Effector memory CD8-positive, alpha-beta T cell (primary cell): ENCODE measurements around the gene SLC44A5.
"Not testable (repeated sequence)": the region's sequence is repeated elsewhere in the genome, so short reads cannot be mapped to it uniquely, and the experiment has no call there.

ENCODE experiments used
- ATAC-seq: fragments of 150-1000 bp; cut with Tn5 transposase; replicated peaks from 2 replicates; pipeline ENCODE4 v1.10.0; 2021; ENCODE audit warnings: mild to moderate bottlenecking, moderate library complexity
- DNase-seq, 3 experiments: peaks; one replicate each; pipeline ENCODE4 v3.0.0; 2021
- H3K27ac Mint-ChIP-seq, 2 donors: one replicate each; pipeline ENCODE4 v1.8.0; 2022; ENCODE audit warnings: mild to moderate bottlenecking in 2 of 2, mixed read lengths in 2 of 2, moderate library complexity in 2 of 2
- H3K27me3 Mint-ChIP-seq, 2 donors: one replicate each; pipeline ENCODE4 v1.8.0; 2022; ENCODE audit warnings: mixed read lengths in 2 of 2
- H3K36me3 Mint-ChIP-seq: one replicate; pipeline ENCODE4 v1.8.0; 2022; ENCODE audit warnings: mild to moderate bottlenecking, moderate library complexity, mixed read lengths; ENCODE audit not compliant: insufficient read depth
- H3K4me1 Mint-ChIP-seq, 2 donors: one replicate each; pipeline ENCODE4 v1.8.0; 2022; ENCODE audit warnings: low read depth in 2 of 2, mixed read lengths in 2 of 2
- H3K4me3 Mint-ChIP-seq, 2 donors: one replicate each; pipeline ENCODE4 v1.8.0; 2022; ENCODE audit warnings: mild to moderate bottlenecking in 2 of 2, mixed read lengths in 2 of 2, moderate library complexity in 2 of 2
- H3K9me3 Mint-ChIP-seq, 2 donors: one replicate each; pipeline ENCODE4 v1.8.0; 2022; ENCODE audit warnings: mixed read lengths in 2 of 2

The SLC44A5 gene

DNA sequence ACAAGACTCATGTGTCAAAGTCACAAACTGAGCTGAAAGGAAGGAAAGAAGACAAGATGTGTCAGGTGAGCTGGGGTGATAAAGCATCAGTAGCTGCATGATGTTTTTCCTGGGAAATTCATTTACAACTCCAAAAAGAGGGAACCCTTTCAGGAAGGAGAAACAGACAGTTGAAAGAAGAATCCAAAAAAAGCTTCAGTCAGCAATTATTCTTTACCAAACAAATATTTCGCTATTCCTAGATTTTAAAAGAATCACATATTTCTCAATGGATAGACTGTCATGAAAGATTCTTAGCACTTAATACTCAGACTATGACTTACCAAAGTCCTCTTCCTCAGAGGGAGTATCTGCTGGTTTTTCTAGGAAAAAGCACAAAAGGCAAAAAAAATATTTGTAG, 214.7 kb downstream of the SLC44A5 start:
- no peak overlapping the region for H3K27ac Mint-ChIP-seq
- DNase-seq (no peak), ATAC-seq (no peak)
- H3K27me3 Mint-ChIP-seq = no peaks in the 10 kb centered on the region
- H3K4me1 Mint-ChIP-seq = no peaks in the 10 kb centered on the region
- no peaks in the 10 kb centered on the region for H3K36me3 Mint-ChIP-seq
- peaks cover 6 to 11% of the 10 kb centered on the region in 2 donors for H3K9me3 Mint-ChIP-seq
- no peak overlapping the region for H3K4me3 Mint-ChIP-seq

DNA sequence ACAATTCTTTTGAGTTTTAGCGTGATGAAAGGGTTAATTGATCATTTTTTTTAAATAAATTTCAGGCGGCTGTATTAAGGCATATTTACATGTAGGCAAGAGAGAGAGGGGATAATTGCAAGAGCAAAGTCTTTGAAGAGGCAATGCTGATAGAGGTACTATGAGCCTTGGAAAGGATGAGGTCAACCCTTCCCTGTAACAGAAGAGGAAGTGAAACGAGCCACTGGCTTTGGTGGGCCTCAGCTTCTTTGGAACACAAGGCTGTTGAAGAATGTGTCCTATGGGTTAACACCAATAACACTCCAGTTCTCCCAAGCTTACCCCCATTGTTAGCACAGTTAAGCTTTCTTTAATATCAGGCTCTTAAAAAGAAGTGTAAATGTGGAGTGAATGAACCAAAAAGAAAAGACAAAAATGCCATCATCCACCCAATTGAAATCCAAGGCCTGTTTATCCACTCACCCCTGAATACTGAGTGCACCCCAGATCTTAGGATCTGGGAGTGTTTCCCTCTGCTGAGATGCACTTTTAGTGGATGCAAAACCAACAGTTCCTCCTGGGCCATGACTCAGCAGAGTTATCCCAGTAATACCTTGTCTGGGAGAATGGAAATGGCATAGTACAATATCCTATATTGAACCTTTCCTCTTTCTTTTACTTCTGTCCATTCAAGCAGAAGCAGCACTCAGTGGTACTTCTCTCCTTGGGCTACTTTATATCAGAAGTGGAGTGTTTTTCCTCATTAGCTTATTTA, 216.4 kb downstream of the SLC44A5 start:
- Mint-ChIP-seq H3K36me3 (no peaks in the 10 kb centered on the region), H3K9me3 (peaks cover 11 to 13% of the 10 kb centered on the region in 2 donors), H3K27ac (no peak overlapping the region), H3K27me3 (no peaks in the 10 kb centered on the region), H3K4me1 (no peaks in the 10 kb centered on the region), H3K4me3 (no peak overlapping the region)
- no peak for DNase-seq
- no peak for ATAC-seq

DNA sequence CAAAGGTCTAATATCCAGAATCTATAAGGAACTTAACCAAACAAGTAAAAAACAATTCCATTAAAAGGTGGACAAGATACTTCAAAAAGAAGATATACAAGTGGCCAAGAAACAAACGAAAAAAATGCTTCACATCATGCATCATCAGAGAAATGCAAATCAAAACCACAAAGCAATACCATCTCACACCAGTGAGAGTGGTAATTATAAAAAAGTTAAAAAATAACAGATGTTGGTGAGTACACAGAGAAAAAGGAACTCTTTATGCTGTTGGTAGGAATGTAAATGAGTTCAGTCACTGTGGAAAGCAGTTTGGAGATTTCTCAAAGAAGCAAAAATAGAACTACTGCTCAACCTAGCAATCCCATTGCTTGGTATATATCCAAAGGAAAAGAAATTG, 218.6 kb downstream of the SLC44A5 start:
- Mint-ChIP-seq H3K27me3 (no peaks in the 10 kb centered on the region), H3K4me3 (no peak overlapping the region), H3K27ac (no peak overlapping the region), H3K36me3 (no peaks in the 10 kb centered on the region), H3K4me1 (no peaks in the 10 kb centered on the region), H3K9me3 (peaks cover 15 to 20% of the 10 kb centered on the region in 2 donors)
- ATAC-seq = no peak
- no peak for DNase-seq

DNA sequence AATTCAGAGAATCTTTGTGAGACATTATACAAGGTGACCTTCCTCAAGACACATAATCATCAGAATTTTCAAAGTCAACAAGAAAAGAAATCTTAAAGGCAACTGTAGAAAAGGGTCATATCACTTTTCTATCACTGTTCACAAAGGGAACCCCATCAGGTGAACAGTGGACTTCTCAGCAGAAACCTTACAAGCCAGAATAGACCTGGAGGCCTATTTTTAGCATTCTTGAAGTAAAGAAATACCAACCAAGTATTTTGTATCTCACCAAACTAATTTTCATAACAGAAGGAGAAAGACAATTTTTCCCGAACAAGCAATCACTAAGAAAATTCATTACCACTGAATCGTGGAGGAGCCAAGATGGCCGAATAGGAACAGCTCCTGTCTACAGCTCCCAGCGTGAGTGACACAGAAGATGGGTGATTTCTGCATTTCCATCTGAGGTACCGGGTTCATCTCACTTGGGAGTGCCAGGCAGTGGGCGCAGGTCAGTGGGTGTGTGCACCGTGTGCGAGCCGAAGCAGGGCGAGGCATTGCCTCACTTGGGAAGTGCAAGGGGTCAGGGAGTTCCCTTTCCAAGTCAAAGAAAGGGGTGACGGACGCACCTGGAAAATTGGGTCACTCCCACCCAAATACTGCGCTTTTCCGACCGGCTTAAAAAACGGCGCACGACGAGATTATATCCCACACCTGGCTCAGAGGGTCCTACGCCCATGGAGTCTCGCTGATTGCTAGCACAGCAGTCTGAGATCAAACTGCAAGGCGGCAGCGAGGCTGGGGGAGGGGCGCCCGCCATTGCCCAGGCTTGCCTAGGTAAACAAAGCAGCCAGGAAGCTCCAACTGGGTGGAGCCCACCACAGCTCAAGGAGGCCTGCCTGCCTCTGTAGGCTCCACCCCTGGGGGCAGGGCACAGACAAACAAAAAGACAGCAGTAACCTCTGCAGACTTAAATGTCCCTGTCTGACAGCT, 235.2 kb downstream of the SLC44A5 start:
- H3K27me3 Mint-ChIP-seq, H3K36me3 Mint-ChIP-seq, ATAC-seq, H3K9me3 Mint-ChIP-seq: not testable (repeated sequence)
- H3K4me3 Mint-ChIP-seq = peak overlapping the region in 1 of 2 donors; percentile 94
- peaks cover 0 to 10% of the 10 kb centered on the region in 2 donors for H3K4me1 Mint-ChIP-seq
- DNase-seq = peak in 1 of 3 experiments; percentile 11
- peak overlapping the region in 1 of 2 donors; percentile 92 for H3K27ac Mint-ChIP-seq

DNA sequence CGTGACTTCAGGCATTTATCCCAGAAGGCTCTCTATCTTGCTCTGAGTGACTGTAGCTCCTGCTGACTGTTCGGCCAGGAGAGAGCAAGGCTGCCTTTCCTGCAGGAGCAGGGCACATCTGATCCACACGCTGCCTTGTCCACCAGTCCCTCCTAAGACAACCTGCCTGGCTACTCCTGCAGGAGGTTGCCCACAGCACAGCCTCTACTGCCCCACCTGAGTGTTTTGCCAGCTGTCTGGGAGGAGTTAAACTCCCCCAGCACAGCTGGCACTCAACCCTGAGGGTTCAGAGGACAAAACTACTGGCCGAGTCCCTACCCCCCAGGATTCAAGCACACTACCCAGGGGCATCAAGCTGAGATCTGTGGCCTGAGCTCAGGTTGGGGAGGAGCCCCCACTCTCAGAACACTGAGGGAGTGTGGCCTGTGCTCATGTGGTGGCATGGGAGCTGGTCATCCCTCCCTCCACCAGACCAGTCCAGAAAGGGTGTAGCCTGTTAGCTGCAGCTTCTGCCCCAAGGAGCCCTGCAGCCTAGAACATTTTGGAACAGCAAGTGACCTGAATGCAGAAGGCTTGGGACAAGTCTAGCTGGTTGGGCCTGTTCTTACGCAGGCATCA, 237.3 kb downstream of the SLC44A5 start:
- DNase-seq = no peak
- H3K4me3 Mint-ChIP-seq = no peak overlapping the region
- H3K36me3 Mint-ChIP-seq = no peaks in the 10 kb centered on the region

DNA sequence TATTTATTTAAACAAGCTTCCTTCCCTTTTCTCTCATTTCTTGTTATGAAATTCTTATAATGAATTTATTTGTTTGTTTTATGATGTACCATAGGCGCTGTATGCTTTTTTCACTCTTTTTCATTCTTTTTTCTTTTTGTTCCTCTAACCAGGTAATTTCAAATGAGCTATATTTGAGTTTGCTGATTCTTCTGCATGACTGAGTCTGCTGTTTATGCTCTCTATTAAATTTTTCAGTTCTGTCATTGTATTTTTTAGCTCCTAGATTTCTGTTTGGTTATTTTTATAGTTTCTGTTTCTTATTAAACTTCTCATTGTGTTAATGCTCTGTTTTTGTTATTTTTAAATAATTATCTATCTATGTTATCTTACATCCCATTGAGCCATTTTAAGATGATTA, 244.3 kb downstream of the SLC44A5 start:
- Mint-ChIP-seq H3K9me3 (peaks cover 8 to 9% of the 10 kb centered on the region in 2 donors), H3K36me3 (no peaks in the 10 kb centered on the region), H3K4me3 (no peak overlapping the region), H3K27ac (no peak overlapping the region), H3K4me1 (no peaks in the 10 kb centered on the region), H3K27me3 (no peaks in the 10 kb centered on the region)
- DNase-seq (no peak), ATAC-seq (no peak)

More for the DNA sequence above, 237.3 kb downstream of the SLC44A5 start:
- H3K9me3 Mint-ChIP-seq = peaks cover 0 to 6% of the 10 kb centered on the region in 2 donors
- no peaks in the 10 kb centered on the region for H3K27me3 Mint-ChIP-seq
- peaks cover 0 to 10% of the 10 kb centered on the region in 2 donors for H3K4me1 Mint-ChIP-seq
- no peak for ATAC-seq
- no peak overlapping the region for H3K27ac Mint-ChIP-seq

DNA sequence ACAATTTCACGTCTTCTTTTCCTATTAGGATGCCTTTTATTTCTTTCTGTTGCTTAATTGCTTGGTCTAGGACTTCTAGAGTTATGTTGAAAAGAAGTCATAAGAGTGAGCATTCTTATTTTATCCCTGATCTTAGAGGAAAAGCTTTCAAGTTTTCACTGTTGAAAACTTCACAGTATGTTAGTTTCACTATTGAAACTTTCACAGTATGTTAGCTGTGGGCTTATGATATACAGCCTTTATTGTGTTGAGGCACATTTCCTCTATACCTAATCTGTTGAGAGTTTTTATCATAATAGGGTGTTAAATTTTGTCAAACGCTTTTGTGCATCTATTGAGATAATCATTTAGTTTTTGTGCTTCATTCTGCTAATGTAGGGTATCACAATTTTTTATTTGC, 249.7 kb downstream of the SLC44A5 start:
- peaks cover under 1 to 1% of the 10 kb centered on the region in 2 donors for H3K9me3 Mint-ChIP-seq
- H3K27me3 Mint-ChIP-seq = no peaks in the 10 kb centered on the region
- peaks cover 4% of the 10 kb centered on the region for H3K36me3 Mint-ChIP-seq
- no peak overlapping the region for H3K27ac Mint-ChIP-seq
- H3K4me3 Mint-ChIP-seq = no peak overlapping the region
- H3K4me1 Mint-ChIP-seq = no peaks in the 10 kb centered on the region
- ATAC-seq (no peak), DNase-seq (no peak)

DNA sequence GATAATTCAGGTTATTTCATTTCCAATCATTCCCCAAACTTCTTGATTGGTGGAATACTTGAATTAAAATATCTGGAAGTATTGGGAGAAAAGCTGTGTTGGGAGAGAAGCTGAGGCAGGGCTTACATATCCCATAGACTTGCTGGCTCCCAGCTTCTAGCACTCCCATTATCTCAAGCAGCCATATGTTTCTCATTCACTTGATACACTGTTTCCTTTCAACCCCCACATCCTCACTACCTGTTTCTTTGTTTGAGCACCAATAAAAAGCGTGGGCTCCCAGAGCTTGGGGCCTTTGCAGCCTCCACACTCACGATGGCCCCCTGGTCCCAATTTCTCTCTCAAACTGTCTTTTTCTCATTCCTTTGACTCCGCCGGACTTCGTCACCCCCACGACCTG, 256.6 kb downstream of the SLC44A5 start:
- H3K36me3 Mint-ChIP-seq, H3K27me3 Mint-ChIP-seq, DNase-seq, H3K4me3 Mint-ChIP-seq, ATAC-seq, H3K27ac Mint-ChIP-seq, H3K4me1 Mint-ChIP-seq: not testable (repeated sequence)
- H3K9me3 Mint-ChIP-seq = peaks cover 2 to 13% of the 10 kb centered on the region in 2 donors

DNA sequence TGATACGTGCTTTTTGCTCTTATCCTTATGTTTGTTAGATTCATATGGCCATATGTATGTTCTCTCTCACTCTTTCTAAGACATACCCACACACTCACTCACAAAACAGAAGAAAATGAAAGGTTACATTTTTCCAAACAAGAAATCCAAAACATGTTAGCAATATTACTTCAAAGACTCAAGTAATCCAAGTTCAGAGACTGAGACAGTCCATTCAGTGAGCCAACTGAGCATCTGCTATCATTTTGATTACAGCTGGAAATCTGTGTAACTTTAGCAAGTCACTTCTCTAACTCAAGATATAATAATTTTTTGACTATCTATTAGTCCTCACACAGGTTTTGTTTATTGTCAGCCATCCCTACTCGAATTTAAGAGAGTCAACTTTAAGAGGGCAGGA, 257.9 kb downstream of the SLC44A5 start:
- no peak overlapping the region for H3K27ac Mint-ChIP-seq
- DNase-seq (no peak), ATAC-seq (no peak)
- H3K27me3 Mint-ChIP-seq = no peaks in the 10 kb centered on the region
- no peaks in the 10 kb centered on the region for H3K4me1 Mint-ChIP-seq
- no peaks in the 10 kb centered on the region for H3K36me3 Mint-ChIP-seq
- H3K9me3 Mint-ChIP-seq = peaks cover 2 to 24% of the 10 kb centered on the region in 2 donors
- H3K4me3 Mint-ChIP-seq = no peak overlapping the region

DNA sequence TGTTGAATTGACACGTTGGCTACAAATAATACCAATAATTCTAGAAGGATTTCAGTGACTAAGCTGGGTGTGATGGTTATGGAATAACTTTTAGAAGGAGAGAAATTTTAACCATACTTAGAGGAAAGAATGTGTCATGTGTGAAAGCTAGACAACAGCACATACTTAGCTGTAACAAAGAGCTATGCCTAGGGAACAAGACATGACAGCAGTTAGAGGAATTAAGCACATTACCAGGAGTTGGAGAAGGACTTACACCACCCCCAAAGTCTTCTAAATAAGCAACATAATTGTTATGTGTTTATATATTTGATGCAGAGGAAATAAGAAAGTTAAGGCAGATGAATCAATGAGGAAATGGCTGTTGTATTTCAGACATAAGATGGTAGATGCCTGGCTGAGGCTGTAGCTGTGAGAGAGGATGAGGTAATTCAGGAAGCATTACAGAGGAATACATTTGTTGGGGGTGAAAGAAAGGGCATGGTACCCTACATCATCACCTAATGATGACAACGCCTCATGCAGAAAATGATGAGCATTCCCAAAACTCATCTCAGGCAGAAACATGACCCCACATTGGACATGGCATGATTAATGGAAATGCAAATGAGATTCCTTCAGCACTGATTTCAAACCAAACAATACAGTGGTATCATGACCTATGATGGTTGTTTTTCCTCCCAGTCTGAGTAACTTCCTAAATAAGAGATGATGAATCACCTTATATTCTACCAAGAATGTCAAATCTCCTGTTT, 265.2 kb downstream of the SLC44A5 start:
- Mint-ChIP-seq H3K36me3 (no peaks in the 10 kb centered on the region), H3K4me3 (no peak overlapping the region), H3K4me1 (no peaks in the 10 kb centered on the region), H3K27ac (no peak overlapping the region), H3K9me3 (peaks cover 0 to 16% of the 10 kb centered on the region in 2 donors), H3K27me3 (no peaks in the 10 kb centered on the region)
- DNase-seq (no peak), ATAC-seq (no peak)

DNA sequence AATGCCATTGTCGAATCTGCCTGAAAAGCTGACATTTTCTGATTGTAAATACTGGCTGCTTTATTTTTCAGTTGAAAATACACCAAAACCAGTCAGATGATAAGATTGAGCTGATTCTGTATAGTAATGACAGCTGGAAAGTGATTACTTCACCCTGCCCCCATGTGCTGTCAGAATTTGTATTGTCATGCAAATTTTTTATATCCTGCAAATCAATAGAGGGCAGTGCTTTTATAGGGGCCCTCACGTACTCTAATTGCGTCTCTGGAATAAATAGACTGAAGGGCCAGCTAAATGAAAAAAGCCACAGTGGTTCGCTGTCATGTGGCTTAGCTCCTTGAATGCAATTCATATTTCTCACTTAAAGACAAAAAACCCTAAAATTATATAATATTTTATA, 268.1 kb downstream of the SLC44A5 start:
- H3K9me3 Mint-ChIP-seq = no peaks in the 10 kb centered on the region
- H3K4me1 Mint-ChIP-seq = no peaks in the 10 kb centered on the region
- H3K4me3 Mint-ChIP-seq = no peak overlapping the region
- no peak for ATAC-seq
- no peaks in the 10 kb centered on the region for H3K36me3 Mint-ChIP-seq
- H3K27me3 Mint-ChIP-seq = no peaks in the 10 kb centered on the region
- H3K27ac Mint-ChIP-seq = no peak overlapping the region
- no peak for DNase-seq

DNA sequence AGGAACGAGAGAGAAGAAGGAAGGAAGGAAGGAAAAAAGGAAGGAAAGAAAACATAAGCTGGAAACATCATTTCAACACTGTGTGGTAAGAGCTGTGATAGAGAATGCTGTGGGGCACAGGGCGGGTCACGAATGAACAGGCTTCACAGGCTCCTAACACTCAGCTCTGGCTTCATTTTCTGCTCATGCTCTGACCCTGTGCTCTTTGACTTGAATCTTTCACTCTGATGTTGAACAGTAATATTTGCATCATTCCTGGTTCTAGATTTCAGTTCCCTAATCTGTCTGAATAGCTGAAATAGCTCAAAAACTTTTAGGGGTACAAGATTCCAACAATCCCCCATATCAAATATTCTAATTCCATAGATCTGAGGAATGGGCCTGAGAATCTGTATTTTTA, 269.4 kb downstream of the SLC44A5 start:
- DNase-seq = no peak
- Mint-ChIP-seq H3K4me3 (no peak overlapping the region), H3K36me3 (no peaks in the 10 kb centered on the region), H3K4me1 (no peaks in the 10 kb centered on the region), H3K27me3 (no peaks in the 10 kb centered on the region), H3K9me3 (no peaks in the 10 kb centered on the region), H3K27ac (no peak overlapping the region)
- no peak for ATAC-seq
